SK-N-MC (cell line): Measurements from ENCODE around the gene CPT1A.

Experiments
- EZH2 ChIP-seq: fragments of 200-600 bp; sonication (generic); IDR thresholded peaks from one replicate; pipeline ENCODE4 v1.6.1; 2017; ENCODE audit warnings: antibody characterized with exemption
- POLR2AphosphoS5 ChIP-seq: IDR thresholded peaks from 2 replicates; pipeline ENCODE4 v1.6.1; 2012; ENCODE audit warnings: mild to moderate bottlenecking, low read depth, low read length, borderline replicate concordance

DNA sequence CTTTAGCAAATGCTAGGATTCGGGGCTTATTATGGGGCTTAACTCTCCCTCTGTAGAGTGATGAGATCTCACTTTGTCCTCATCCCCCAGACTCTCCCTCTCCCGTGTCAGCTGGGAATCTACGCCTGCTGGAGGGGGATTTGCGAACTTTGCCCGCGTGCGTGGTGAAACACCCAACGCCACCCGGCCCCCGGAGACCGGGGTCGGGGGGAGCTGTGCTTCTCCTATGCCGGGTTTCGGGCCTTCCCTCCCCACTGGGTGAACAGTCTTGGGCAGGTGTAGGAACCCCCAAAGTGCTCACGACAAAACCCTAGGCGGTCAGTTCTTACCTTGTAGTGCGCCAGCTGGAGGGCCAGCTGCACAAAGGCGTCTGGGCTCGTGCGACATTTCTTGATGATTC is 68.8 kb downstream of the CPT1A start:
- no peak for TF ChIP-seq POLR2AphosphoS5
- no peak for TF ChIP-seq EZH2
